ENCODE results near the gene TRAF5.

DNA sequence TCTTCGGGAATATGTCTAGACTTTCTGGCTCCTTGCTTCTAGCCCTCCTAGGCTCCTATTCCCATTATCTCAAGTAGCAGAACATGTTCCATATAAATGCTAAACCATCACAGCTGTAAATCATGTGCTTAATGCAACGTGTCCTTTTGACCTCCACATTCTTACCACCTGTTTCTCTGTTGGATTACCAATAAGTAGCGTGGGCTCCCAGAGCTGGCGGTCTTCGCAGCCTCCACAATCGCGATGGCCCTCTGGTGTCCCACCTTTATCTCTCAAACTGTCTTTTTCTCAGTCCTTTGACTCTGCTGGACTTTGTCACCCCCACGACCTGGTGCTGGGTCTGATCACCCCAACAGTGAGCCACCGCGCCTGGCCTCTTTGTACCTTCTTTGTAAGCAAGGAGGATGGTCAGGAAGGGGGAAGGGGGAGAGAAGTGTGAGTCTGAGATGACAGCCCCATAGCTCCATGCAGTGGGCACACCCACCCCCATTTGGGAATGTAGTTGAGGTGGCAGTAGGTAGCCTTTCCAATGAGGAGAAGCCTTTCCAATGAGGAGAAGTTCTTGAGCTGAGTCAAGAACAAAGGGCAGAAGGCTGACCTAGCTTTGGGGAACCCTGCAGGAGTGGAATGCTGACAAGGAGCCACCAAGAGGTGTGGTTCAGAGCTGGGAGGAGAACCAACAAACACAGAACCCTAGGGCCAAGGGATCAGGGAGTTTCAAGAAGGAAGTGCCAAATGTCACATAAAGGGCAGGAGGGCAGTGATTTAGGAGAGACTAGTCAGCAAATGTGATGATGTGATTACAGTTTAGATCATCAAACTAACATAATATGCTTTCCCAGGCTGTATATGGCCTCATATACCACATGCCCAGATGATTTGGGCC is 14.2 kb downstream of the TRAF5 start:
- TF ChIP-seq, protein P1, sequence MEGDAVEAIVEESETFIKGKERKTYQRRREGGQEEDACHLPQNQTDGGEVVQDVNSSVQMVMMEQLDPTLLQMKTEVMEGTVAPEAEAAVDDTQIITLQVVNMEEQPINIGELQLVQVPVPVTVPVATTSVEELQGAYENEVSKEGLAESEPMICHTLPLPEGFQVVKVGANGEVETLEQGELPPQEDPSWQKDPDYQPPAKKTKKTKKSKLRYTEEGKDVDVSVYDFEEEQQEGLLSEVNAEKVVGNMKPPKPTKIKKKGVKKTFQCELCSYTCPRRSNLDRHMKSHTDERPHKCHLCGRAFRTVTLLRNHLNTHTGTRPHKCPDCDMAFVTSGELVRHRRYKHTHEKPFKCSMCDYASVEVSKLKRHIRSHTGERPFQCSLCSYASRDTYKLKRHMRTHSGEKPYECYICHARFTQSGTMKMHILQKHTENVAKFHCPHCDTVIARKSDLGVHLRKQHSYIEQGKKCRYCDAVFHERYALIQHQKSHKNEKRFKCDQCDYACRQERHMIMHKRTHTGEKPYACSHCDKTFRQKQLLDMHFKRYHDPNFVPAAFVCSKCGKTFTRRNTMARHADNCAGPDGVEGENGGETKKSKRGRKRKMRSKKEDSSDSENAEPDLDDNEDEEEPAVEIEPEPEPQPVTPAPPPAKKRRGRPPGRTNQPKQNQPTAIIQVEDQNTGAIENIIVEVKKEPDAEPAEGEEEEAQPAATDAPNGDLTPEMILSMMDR (conservative IDR thresholded peaks at IDR 0.05), result no peak
- no peak for TF ChIP-seq EZH2 (IDR thresholded peaks at IDR 0.05; ENCODE audit: low read depth)
